H9 (cell line): ENCODE measurements around the gene SETD7. TPM values are rescaled to one million over a fixed set of nuclear protein-coding genes. Genes with fewer than 3 reads are reported as not detected.
A peak's percentile ranks its signal among the peaks of the same experiment; 100 is the strongest.

ENCODE experiments used
- DNase-seq: peaks from one replicate; pipeline ENCODE4 v3.0.0-alpha.2; 2017
- H2AFZ ChIP-seq: one replicate; pipeline ENCODE4 v1.6.1; 2013; ENCODE audit warnings: mild to moderate bottlenecking, low read length, control low read depth, moderate library complexity
- H2AK5ac ChIP-seq: 2 replicates; pipeline ENCODE4 v1.6.1; 2013; ENCODE audit warnings: low read length, control low read depth, mixed read lengths; ENCODE audit not compliant: insufficient read length
- H2BK120ac ChIP-seq: one replicate; pipeline ENCODE4 v1.6.1; 2013; ENCODE audit warnings: low read depth, mild to moderate bottlenecking, low read length, control low read depth, inconsistent platforms; ENCODE audit not compliant: poor library complexity, severe bottlenecking
- H2BK12ac ChIP-seq: 2 replicates; pipeline ENCODE4 v1.6.1; 2013; ENCODE audit warnings: low read length, control low read depth, mixed read lengths, low read depth; ENCODE audit not compliant: insufficient read length
- H2BK15ac ChIP-seq: 2 replicates; pipeline ENCODE4 v1.6.1; 2013; ENCODE audit warnings: low read depth, low read length, control low read depth
- H2BK20ac ChIP-seq: one replicate; pipeline ENCODE4 v1.6.1; 2013; ENCODE audit warnings: low read depth, mild to moderate bottlenecking, low read length, control low read depth, inconsistent platforms; ENCODE audit not compliant: poor library complexity, severe bottlenecking
- H2BK5ac ChIP-seq: 2 replicates; pipeline ENCODE4 v1.6.1; 2013; ENCODE audit warnings: low read length, control low read depth, mixed read lengths; ENCODE audit not compliant: insufficient read length
- H3K14ac ChIP-seq: 2 replicates; pipeline ENCODE4 v1.6.1; 2013; ENCODE audit warnings: low read length, control low read depth; ENCODE audit not compliant: insufficient read depth
- H3K18ac ChIP-seq: 2 replicates; pipeline ENCODE4 v1.6.1; 2013; ENCODE audit warnings: low read depth, mild to moderate bottlenecking, mixed read lengths, low read length, control low read depth; ENCODE audit not compliant: insufficient read length
- H3K23ac ChIP-seq: 2 replicates; pipeline ENCODE4 v1.6.1; 2013; ENCODE audit warnings: low read length, control low read depth, mixed read lengths, low read depth; ENCODE audit not compliant: insufficient read length
- H3K23me2 ChIP-seq: 2 replicates; pipeline ENCODE4 v1.6.1; 2013; ENCODE audit warnings: low read depth, mild to moderate bottlenecking, mixed read lengths, low read length, control low read depth; ENCODE audit not compliant: insufficient read length, poor library complexity, severe bottlenecking
- H3K27ac ChIP-seq: 2 replicates; pipeline ENCODE4 v1.5.1; 2013; ENCODE audit warnings: low read length, control low read depth, mixed read lengths, low read depth; ENCODE audit not compliant: insufficient read length
- H3K27me3 ChIP-seq: 2 replicates; pipeline ENCODE4 v1.6.1; 2013; ENCODE audit warnings: low read length, control low read depth, inconsistent platforms; ENCODE audit not compliant: insufficient read depth
- H3K4ac ChIP-seq: 2 replicates; pipeline ENCODE4 v1.6.1; 2013; ENCODE audit warnings: low read depth, mild to moderate bottlenecking, control low read depth, inconsistent platforms, low read length, moderate library complexity
- H3K4me1 ChIP-seq: 2 replicates; pipeline ENCODE4 v1.6.1; 2013; ENCODE audit warnings: low read length, control low read depth, inconsistent platforms; ENCODE audit not compliant: insufficient read depth
- H3K4me2 ChIP-seq: 2 replicates; pipeline ENCODE4 v1.6.1; 2013; ENCODE audit warnings: low read length, control low read depth, mixed read lengths; ENCODE audit not compliant: insufficient read length, insufficient read depth
- H3K56ac ChIP-seq: 2 replicates; pipeline ENCODE4 v1.6.1; 2013; ENCODE audit warnings: low read depth, mild to moderate bottlenecking, mixed read lengths, low read length, control low read depth; ENCODE audit not compliant: insufficient read length
- H3K79me1 ChIP-seq: 2 replicates; pipeline ENCODE4 v1.6.1; 2013; ENCODE audit warnings: low read depth, mild to moderate bottlenecking, moderate library complexity, low read length, control low read depth, inconsistent platforms; ENCODE audit not compliant: insufficient read depth, poor library complexity, severe bottlenecking
- H3K79me2 ChIP-seq: 2 replicates; pipeline ENCODE4 v1.6.1; 2013; ENCODE audit warnings: low read length, control low read depth, inconsistent platforms; ENCODE audit not compliant: insufficient read depth
- H3K9ac ChIP-seq: 2 replicates; pipeline ENCODE4 v1.6.1; 2013; ENCODE audit warnings: low read length, control low read depth, mixed read lengths; ENCODE audit not compliant: insufficient read length; ENCODE audit errors: extremely low read depth
- H3K9me3 ChIP-seq: one replicate; pipeline ENCODE4 v1.6.1; 2013; ENCODE audit warnings: low read depth, low read length, inconsistent platforms; ENCODE audit not compliant: control insufficient read depth
- H3T11ph ChIP-seq: one replicate; pipeline ENCODE4 v1.6.1; 2013; ENCODE audit warnings: mild to moderate bottlenecking, low read length, control low read depth, inconsistent platforms
- H4K20me1 ChIP-seq: one replicate; pipeline ENCODE4 v1.6.1; 2013; ENCODE audit not compliant: control insufficient read depth, insufficient read length, insufficient read depth
- H4K5ac ChIP-seq: 2 replicates; pipeline ENCODE4 v1.6.1; 2013; ENCODE audit warnings: low read depth, mild to moderate bottlenecking, mixed read lengths, low read length, control low read depth; ENCODE audit not compliant: insufficient read length
- H4K8ac ChIP-seq: replicated peaks from 2 replicates; pipeline ENCODE4 v1.6.1; 2013; ENCODE audit warnings: low read length, control low read depth, mixed read lengths, low read depth; ENCODE audit not compliant: insufficient read length
- H4K91ac ChIP-seq: 2 replicates; pipeline ENCODE4 v1.6.1; 2013; ENCODE audit warnings: low read depth, mild to moderate bottlenecking, moderate library complexity, mixed read lengths, low read length, control low read depth; ENCODE audit not compliant: insufficient read length
- H3K27ac Mint-ChIP-seq, 3 experiments: 2 replicates in 2 of 3; 3 replicates in 1 of 3; pipeline ENCODE4 v1.8.0; 2020 to 2021; ENCODE audit warnings: mixed read lengths in 3 of 3, mild to moderate bottlenecking in 1 of 3, moderate library complexity in 1 of 3
- H3K27me3 Mint-ChIP-seq: 2 replicates; pipeline ENCODE4 v1.8.0; 2021; ENCODE audit warnings: low read depth, mild to moderate bottlenecking, moderate library complexity, mixed read lengths
- H3K36me3 Mint-ChIP-seq, 3 experiments: 2 replicates in 2 of 3; 3 replicates in 1 of 3; pipeline ENCODE4 v1.8.0; 2020 to 2021; ENCODE audit warnings: low read depth in 3 of 3, mixed read lengths in 3 of 3; ENCODE audit not compliant: insufficient read depth in 1 of 3
- H3K4me1 Mint-ChIP-seq, 2 experiments: 2 replicates each; pipeline ENCODE4 v1.8.0; 2020; ENCODE audit warnings: mixed read lengths in 2 of 2
- H3K4me3 Mint-ChIP-seq, 2 experiments: 2 replicates in 1 of 2; 3 replicates in 1 of 2; pipeline ENCODE4 v1.8.0; 2020 to 2021; ENCODE audit warnings: mild to moderate bottlenecking in 2 of 2, mixed read lengths in 2 of 2, moderate library complexity in 1 of 2
- H3K9me3 Mint-ChIP-seq, 2 experiments: 2 replicates in 1 of 2; 3 replicates in 1 of 2; pipeline ENCODE4 v1.8.0; 2020; ENCODE audit warnings: mild to moderate bottlenecking in 2 of 2, mixed read lengths in 2 of 2, moderate library complexity in 1 of 2
- CTCF ChIP-seq: fragments of 200-600 bp; sonication (generic); conservative IDR thresholded peaks from 3 replicates; pipeline ENCODE4 v1.8.0; 2021; ENCODE audit warnings: antibody characterized with exemption, mild to moderate bottlenecking
- WGBS: extraction: QIAGEN DNeasy Blood & Tissue Kit; methylation state at CpG from one replicate; pipeline ENCODE4 v1.1.7; 2013; ENCODE audit warnings: missing lambda C conversion rate, low lambda C conversion rate, mixed read lengths; ENCODE audit not compliant: insufficient read length; ENCODE audit errors: extremely low coverage; 5-methylcytosine and 5-hydroxymethylcytosine counted together
- total RNA-seq: library from RNA; stranded (reverse); gene quantifications from 2 replicates; pipeline ENCODE4 v1.2.1, GENCODE V29; 2021

The SETD7 gene
- total RNA-seq, 1 experiment from 2014 or later: 1.5 TPM

- Histone ChIP-seq H3K79me1 (peaks cover 3% of the 10 kb centered on the region), H3K18ac (no peak overlapping the region), H3K27ac (no peak overlapping the region), H2BK15ac (no peak overlapping the region), H3K4me2 (no peak overlapping the region), H2BK120ac (no peak overlapping the region), H3K23me2 (peaks cover 15% of the 10 kb centered on the region), H4K8ac (no peak overlapping the region), H2AFZ (no peak overlapping the region), H4K91ac (no peak overlapping the region), H3K4me1 (no peaks in the 10 kb centered on the region; the same call in 1 of the 2 replicates), H3K14ac (no peak overlapping the region), H3K9ac (no peak overlapping the region), H3K9me3 (no peaks in the 10 kb centered on the region), H3K79me2 (peaks cover 16% of the 10 kb centered on the region; the same call in 1 of the 2 replicates), H3K56ac (no peak overlapping the region), H4K20me1 (no peaks in the 10 kb centered on the region), H2AK5ac (no peak overlapping the region), H3K4ac (no peak overlapping the region), H2BK5ac (no peak overlapping the region), H3K23ac (no peak overlapping the region), H2BK20ac (no peak overlapping the region), H3T11ph (no peak overlapping the region), H3K27me3 (no peaks in the 10 kb centered on the region), H4K5ac (no peak overlapping the region), H2BK12ac (no peak overlapping the region)
- WGBS: no CpG with 5 or more reads among the region's 1 CpG
- peaks cover 0 to 9% (median 4%) of the 10 kb centered on the region in 3 experiments; a peak in 5 of 7 replicates for H3K36me3 Mint-ChIP-seq
- no peaks in the 10 kb centered on the region for H3K27me3 Mint-ChIP-seq
- H3K4me1 Mint-ChIP-seq: peaks cover 35 to 37% of the 10 kb centered on the region in 2 experiments
- H3K27ac Mint-ChIP-seq: no peak overlapping the region
- no peak for DNase-seq
- H3K9me3 Mint-ChIP-seq: peaks cover 0 to 2% of the 10 kb centered on the region in 2 experiments; a peak in 1 of 5 replicates
- TF ChIP-seq CTCF: no peak
- H3K4me3 Mint-ChIP-seq: peak overlapping the region; percentile 96 to 99
Observed at GRCh38 chr4:139451997-139452396, 104.0 kb downstream of the SETD7 start.
